ENCODE results near the gene VILL. TPM values are rescaled to one million over a fixed set of nuclear protein-coding genes. Genes with fewer than 3 reads are reported as not detected.

Gene VILL
- total RNA-seq, 1 donor from 2014 or later = 1.5 TPM

DNA sequence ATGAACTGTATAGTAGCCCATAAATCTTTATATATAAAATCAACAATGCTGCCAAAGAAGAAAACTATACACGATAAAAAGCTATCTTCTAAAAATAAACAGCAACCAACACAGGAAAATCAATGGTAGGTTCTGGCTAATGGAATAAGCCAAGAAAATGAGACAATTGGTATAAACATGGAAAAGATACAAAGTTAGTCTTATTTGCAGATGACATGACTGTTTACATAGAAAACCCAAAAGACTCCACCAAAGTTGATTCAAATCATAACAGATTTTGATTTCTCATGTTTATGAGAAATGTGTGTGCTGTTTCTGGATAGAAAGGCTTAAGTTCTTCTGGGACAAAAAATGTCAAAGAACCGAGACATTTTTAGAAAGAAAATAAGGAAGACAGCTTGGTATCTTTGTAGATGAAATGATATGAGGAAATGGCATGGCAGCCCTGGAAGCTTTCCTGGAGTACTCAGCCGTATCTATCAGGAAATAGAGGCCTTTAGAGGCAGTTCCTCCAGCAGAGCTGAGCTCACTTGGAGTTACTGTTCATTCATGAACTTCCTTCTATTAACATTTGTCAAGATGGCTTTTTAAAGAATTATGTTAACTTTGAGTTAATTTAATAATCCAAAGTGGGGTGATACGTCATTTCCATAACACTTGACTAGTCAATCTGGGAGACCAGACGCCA is 36.7 kb upstream of the VILL start:
- no peaks in the 10 kb centered on the region for H3K79me2 ChIP-seq (ENCODE audit: insufficient read depth, low read length)
- Mint-ChIP-seq H3K27me3 (ENCODE audit: low read depth, unreplicated experiment) (no peaks in the 10 kb centered on the region), H3K4me1 (ENCODE audit: low read depth, unreplicated experiment) (peaks cover 14% of the 10 kb centered on the region), H3K4me3 (ENCODE audit: unreplicated experiment) (no peak overlapping the region), H3K36me3 (ENCODE audit: low read depth, unreplicated experiment) (peaks cover 8% of the 10 kb centered on the region), H3K9me3 (ENCODE audit: unreplicated experiment) (no peaks in the 10 kb centered on the region), H3K27ac (ENCODE audit: unreplicated experiment) (no peak overlapping the region)
- no peak for FAIRE-seq
- no peaks in the 10 kb centered on the region for H3K27me3 ChIP-seq (ENCODE audit: insufficient read depth, low read length)
- no peak overlapping the region for H3K4me2 ChIP-seq (ENCODE audit: low read length)
- H3K36me3 ChIP-seq (ENCODE audit: insufficient read depth, low read length) = peaks cover 5% of the 10 kb centered on the region
- TF ChIP-seq EZH2 (IDR thresholded peaks at IDR 0.05; ENCODE audit: insufficient read depth, low read length) = no peak
- TF ChIP-seq, protein P1, sequence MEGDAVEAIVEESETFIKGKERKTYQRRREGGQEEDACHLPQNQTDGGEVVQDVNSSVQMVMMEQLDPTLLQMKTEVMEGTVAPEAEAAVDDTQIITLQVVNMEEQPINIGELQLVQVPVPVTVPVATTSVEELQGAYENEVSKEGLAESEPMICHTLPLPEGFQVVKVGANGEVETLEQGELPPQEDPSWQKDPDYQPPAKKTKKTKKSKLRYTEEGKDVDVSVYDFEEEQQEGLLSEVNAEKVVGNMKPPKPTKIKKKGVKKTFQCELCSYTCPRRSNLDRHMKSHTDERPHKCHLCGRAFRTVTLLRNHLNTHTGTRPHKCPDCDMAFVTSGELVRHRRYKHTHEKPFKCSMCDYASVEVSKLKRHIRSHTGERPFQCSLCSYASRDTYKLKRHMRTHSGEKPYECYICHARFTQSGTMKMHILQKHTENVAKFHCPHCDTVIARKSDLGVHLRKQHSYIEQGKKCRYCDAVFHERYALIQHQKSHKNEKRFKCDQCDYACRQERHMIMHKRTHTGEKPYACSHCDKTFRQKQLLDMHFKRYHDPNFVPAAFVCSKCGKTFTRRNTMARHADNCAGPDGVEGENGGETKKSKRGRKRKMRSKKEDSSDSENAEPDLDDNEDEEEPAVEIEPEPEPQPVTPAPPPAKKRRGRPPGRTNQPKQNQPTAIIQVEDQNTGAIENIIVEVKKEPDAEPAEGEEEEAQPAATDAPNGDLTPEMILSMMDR (IDR thresholded peaks at IDR 0.05; ENCODE audit: insufficient read depth, low read depth, low read length) = no peak
- no peak overlapping the region for H2AFZ ChIP-seq (ENCODE audit: low read depth, low read length)
- peaks cover 4% of the 10 kb centered on the region for H3K4me1 ChIP-seq (ENCODE audit: insufficient read depth, low read length)
- no peak overlapping the region for H3K27ac ChIP-seq (ENCODE audit: low read depth, low read length)
- H3K9ac ChIP-seq (ENCODE audit: low read length) = no peak overlapping the region
- H3K9me3 ChIP-seq (ENCODE audit: insufficient read depth, low read depth, low read length) = no peaks in the 10 kb centered on the region
- no peak overlapping the region for H3K4me3 ChIP-seq (ENCODE audit: insufficient read depth, low read depth, low read length)
- DNase-seq (ENCODE audit: low read depth) = no peak
- no peaks in the 10 kb centered on the region for H4K20me1 ChIP-seq (ENCODE audit: insufficient read depth, low read length)

GRCh38 chr3:37954881-37955280 is 35.7 kb upstream of the VILL start:
- Mint-ChIP-seq H3K27ac (ENCODE audit: unreplicated experiment) (no peak overlapping the region), H3K36me3 (ENCODE audit: low read depth, unreplicated experiment) (peaks cover 8% of the 10 kb centered on the region)

More at GRCh38 chr3:37954881-37955280, 35.7 kb upstream of the VILL start:
- no peak for DNase-seq (ENCODE audit: low read depth)
- Histone ChIP-seq H3K4me1 (ENCODE audit: insufficient read depth, low read length) (peaks cover 1% of the 10 kb centered on the region), H3K27me3 (ENCODE audit: insufficient read depth, low read length) (no peaks in the 10 kb centered on the region), H3K4me2 (ENCODE audit: low read length) (no peak overlapping the region), H2AFZ (ENCODE audit: low read depth, low read length) (no peak overlapping the region), H3K27ac (ENCODE audit: low read depth, low read length) (no peak overlapping the region), H4K20me1 (ENCODE audit: insufficient read depth, low read length) (no peaks in the 10 kb centered on the region), H3K9me3 (ENCODE audit: insufficient read depth, low read depth, low read length) (no peaks in the 10 kb centered on the region), H3K4me3 (ENCODE audit: insufficient read depth, low read depth, low read length) (no peak overlapping the region), H3K36me3 (ENCODE audit: insufficient read depth, low read length) (peaks cover 5% of the 10 kb centered on the region), H3K9ac (ENCODE audit: low read length) (no peak overlapping the region), H3K79me2 (ENCODE audit: insufficient read depth, low read length) (no peaks in the 10 kb centered on the region)
- Mint-ChIP-seq H3K27me3 (ENCODE audit: low read depth, unreplicated experiment) (no peaks in the 10 kb centered on the region), H3K4me1 (ENCODE audit: low read depth, unreplicated experiment) (peaks cover 14% of the 10 kb centered on the region), H3K9me3 (ENCODE audit: unreplicated experiment) (no peaks in the 10 kb centered on the region), H3K4me3 (ENCODE audit: unreplicated experiment) (no peak overlapping the region)
- no peak for FAIRE-seq
- TF ChIP-seq, protein P1 (IDR thresholded peaks at IDR 0.05; ENCODE audit: insufficient read depth, low read depth, low read length) = no peak
- TF ChIP-seq EZH2 (IDR thresholded peaks at IDR 0.05; ENCODE audit: insufficient read depth, low read length) = no peak

Measured in astrocyte (in vitro differentiated cells and primary cell).